ENCODE measurements around the gene FBRSL1. TPM values are rescaled to one million over a fixed set of nuclear protein-coding genes. Genes with fewer than 3 reads are reported as not detected.
A peak's percentile ranks its signal among the peaks of the same experiment; 100 is the strongest.

Gene FBRSL1
- total and polyA plus RNA-seq, 10 donors: 14.3 to 161 (median 49.8) TPM

DNA sequence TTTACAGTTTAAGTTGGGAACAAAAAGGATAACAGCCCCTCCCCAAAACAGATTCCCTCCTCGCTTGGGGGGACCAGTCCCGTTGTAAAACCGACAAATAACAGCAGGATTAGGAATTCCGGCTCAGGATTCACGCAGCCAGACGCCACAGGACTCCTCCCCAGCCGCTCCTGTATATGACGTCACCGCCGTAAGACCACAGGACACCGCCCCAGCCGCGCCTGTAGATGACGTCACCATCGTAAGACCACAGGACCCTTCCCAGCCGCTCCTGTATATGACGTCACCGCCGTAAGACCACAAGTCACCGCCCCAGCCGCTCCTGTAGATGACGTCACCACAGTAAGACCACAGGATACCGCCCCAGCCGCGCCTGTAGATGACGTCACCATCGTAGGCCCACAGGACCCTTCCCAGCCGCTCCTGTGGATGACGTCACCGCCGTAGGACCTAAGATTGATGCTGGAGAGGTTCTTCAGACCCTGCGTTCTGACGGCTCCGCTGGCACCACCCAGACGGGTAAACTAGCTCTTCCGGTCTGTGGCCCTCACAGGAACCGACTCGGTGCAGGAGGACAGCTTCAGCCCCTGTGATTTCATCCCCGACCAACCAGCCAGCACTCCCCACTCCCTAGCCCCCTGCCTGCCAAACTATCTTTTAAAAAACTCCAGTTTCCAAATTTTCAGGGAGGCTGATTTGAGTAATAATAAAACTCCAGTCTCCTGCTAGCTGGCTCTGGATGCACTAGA is 43.9 kb upstream of the FBRSL1 start:
- Histone ChIP-seq H3K9me3 (no peaks in the 10 kb centered on the region), H3K27me3 (replicated peaks in 1 of 7) (peaks cover 0 to 11% (median 3%) of the 10 kb centered on the region in 7 donors), H3K27ac (peak overlapping the region; percentile 74 to 92 (median 86)), H3K4me1 (peaks cover 14 to 75% (median 39%) of the 10 kb centered on the region in 6 donors), H3K4me3 (peak overlapping the region in 5 of 8 donors; percentile 10 to 53 (median 23)), H3K36me3 (no peaks in the 10 kb centered on the region)
- TF ChIP-seq CTCF (IDR thresholded peaks at IDR 0.05 in 8 of 11, conservative IDR thresholded peaks at IDR 0.05 in 3 of 11): no peak
- peak in 1 of 3 donors; percentile 0 for TF ChIP-seq POLR2AphosphoS5 (IDR thresholded peaks at IDR 0.05)
- no peak for TF ChIP-seq POLR2A (IDR thresholded peaks at IDR 0.05)
- DNase-seq: peak; percentile 87
- intact Hi-C loops (cut with DNase I; ENCODE audit: low total_unique reads): no loop called here
- 56 to 71% (median 64%) methylated on average over 39 of the region's 39 CpGs for WGBS, 5 donors

DNA sequence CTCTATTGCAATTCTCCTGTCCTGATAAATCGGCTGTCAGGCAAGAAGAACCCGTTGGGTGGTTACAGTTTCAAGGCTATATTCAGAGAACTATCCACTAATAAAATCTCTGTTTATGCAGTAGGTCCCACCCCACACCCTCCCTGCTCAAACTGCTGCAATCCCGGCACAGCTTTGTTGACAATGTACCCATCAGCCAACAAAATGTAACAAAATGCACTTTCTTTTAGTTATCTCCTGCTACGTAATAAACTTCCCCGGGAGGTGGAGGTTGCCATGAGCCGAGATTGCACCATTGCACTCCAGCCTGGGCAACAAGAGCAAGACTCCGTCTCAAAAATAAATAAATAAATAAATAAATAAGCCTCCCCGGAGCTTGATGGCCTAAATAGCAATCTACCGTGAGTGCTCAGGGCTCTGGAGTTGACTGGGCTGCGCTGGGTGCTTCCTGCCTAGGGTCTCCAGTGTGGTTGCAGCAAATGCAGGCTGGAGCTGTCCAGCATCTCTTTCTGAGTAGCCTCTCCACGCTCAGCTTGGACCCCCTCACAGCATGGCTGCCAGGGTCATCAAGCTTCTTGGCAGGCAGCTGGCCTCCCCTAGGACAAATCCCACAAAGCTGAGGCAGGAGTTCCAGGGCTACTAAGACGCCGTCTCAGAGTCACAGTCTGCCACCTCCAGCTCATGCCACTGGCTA is 43.2 kb upstream of the FBRSL1 start:
- no peak for DNase-seq
- H3K27ac ChIP-seq: peak overlapping the region; percentile 74 to 92 (median 86)
- 87 to 93% (median 91%) methylated on average over 13 of the region's 13 CpGs for WGBS, 5 donors
- peaks cover 0 to 18% (median 8%) of the 10 kb centered on the region in 7 donors for H3K27me3 ChIP-seq (replicated peaks in 1 of 7)
- intact Hi-C loops (cut with DNase I; ENCODE audit: low total_unique reads): no loop called here
- H3K4me3 ChIP-seq: peak overlapping the region in 1 of 8 donors; percentile 53
- TF ChIP-seq POLR2AphosphoS5 (IDR thresholded peaks at IDR 0.05) (no peak), CTCF (IDR thresholded peaks at IDR 0.05 in 8 of 11, conservative IDR thresholded peaks at IDR 0.05 in 3 of 11) (no peak), POLR2A (IDR thresholded peaks at IDR 0.05) (no peak)
- H3K9me3 ChIP-seq: no peaks in the 10 kb centered on the region
- H3K4me1 ChIP-seq: peaks cover 14 to 78% (median 45%) of the 10 kb centered on the region in 6 donors
- no peaks in the 10 kb centered on the region for H3K36me3 ChIP-seq

- TF ChIP-seq CTCF (IDR thresholded peaks at IDR 0.05 in 8 of 11, conservative IDR thresholded peaks at IDR 0.05 in 3 of 11) (no peak), POLR2A (IDR thresholded peaks at IDR 0.05) (no peak), POLR2AphosphoS5 (IDR thresholded peaks at IDR 0.05) (no peak)
- Histone ChIP-seq H3K27me3 (replicated peaks in 1 of 7) (peaks cover 0 to 21% (median 8%) of the 10 kb centered on the region in 7 donors), H3K4me1 (peaks cover 14 to 84% (median 46%) of the 10 kb centered on the region in 6 donors), H3K4me3 (no peak overlapping the region), H3K9me3 (no peaks in the 10 kb centered on the region), H3K27ac (peak overlapping the region in 2 of 8 donors; percentile 63 to 78), H3K36me3 (no peaks in the 10 kb centered on the region)
- intact Hi-C loops (cut with DNase I; ENCODE audit: low total_unique reads): no loop called here
- no peak for DNase-seq
- 87 to 94% (median 91%) methylated on average over 14 of the region's 14 CpGs for WGBS, 5 donors
Observed at GRCh38 chr12:132447327-132447720, 42.6 kb upstream of the FBRSL1 start.
